Kidney epithelial cell (primary cell): Measurements from ENCODE around the gene SYNE1. TPM values are rescaled to one million over a fixed set of nuclear protein-coding genes. Genes with fewer than 3 reads are reported as not detected.

Experiments
- DNase-seq: peaks from one replicate; pipeline ENCODE4 v3.0.0-alpha.2; 2010; ENCODE audit warnings: low read depth
- H3K27me3 ChIP-seq: 2 replicates; pipeline ENCODE4 v1.6.0; 2011; ENCODE audit warnings: low read length; ENCODE audit not compliant: control insufficient read depth, insufficient read depth
- H3K36me3 ChIP-seq: 2 replicates; pipeline ENCODE4 v1.5.1; 2011; ENCODE audit warnings: low read length; ENCODE audit not compliant: control insufficient read depth, insufficient read depth
- H3K4me3 ChIP-seq: 2 replicates; pipeline ENCODE4 v1.5.1; 2011; ENCODE audit warnings: low read depth, mild to moderate bottlenecking, control low read depth, low read length
- CTCF ChIP-seq: IDR thresholded peaks from 2 replicates; pipeline ENCODE4 v1.5.1; 2011; ENCODE audit warnings: mild to moderate bottlenecking, moderate library complexity, low read length, control low read depth, inconsistent platforms; ENCODE audit not compliant: insufficient read depth, poor library complexity, severe bottlenecking
- total RNA-seq: library from RNA; depleted of rRNA; stranded (reverse); fragments of >200 nt; gene quantifications from 2 replicates; pipeline ENCODE4 v1.2.3, GENCODE V29; 2015

The SYNE1 gene
- total RNA-seq, 1 donor from 2014 or later, result 43.1 TPM

GRCh38 chr6:152398993-152399392 is 238.2 kb downstream of the SYNE1 start:
- no peaks in the 10 kb centered on the region for H3K27me3 ChIP-seq
- no peak overlapping the region for H3K4me3 ChIP-seq
- DNase-seq, result no peak
- TF ChIP-seq CTCF, result no peak
- no peaks in the 10 kb centered on the region for H3K36me3 ChIP-seq

- no peak overlapping the region for H3K4me3 ChIP-seq
- DNase-seq, result no peak
- H3K36me3 ChIP-seq, result no peaks in the 10 kb centered on the region
- TF ChIP-seq CTCF, result no peak
- no peaks in the 10 kb centered on the region for H3K27me3 ChIP-seq
Measured at GRCh38 chr6:152398316-152398715, 238.8 kb downstream of the SYNE1 start.

GRCh38 chr6:152394303-152394702 is 242.9 kb downstream of the SYNE1 start:
- DNase-seq, result no peak
- H3K36me3 ChIP-seq, result no peaks in the 10 kb centered on the region
- TF ChIP-seq CTCF, result no peak
- H3K27me3 ChIP-seq, result no peaks in the 10 kb centered on the region
- H3K4me3 ChIP-seq, result no peak overlapping the region

- no peaks in the 10 kb centered on the region for H3K27me3 ChIP-seq
- no peak for DNase-seq
- TF ChIP-seq CTCF, result no peak
- H3K36me3 ChIP-seq, result no peaks in the 10 kb centered on the region
- H3K4me3 ChIP-seq, result no peak overlapping the region
Measured at GRCh38 chr6:152391179-152391880, 245.8 kb downstream of the SYNE1 start.

- no peak overlapping the region for H3K4me3 ChIP-seq
- no peak for DNase-seq
- no peak for TF ChIP-seq CTCF
- no peaks in the 10 kb centered on the region for H3K27me3 ChIP-seq
- no peaks in the 10 kb centered on the region for H3K36me3 ChIP-seq
Measured at GRCh38 chr6:152387091-152387490, 250.1 kb downstream of the SYNE1 start.

DNA sequence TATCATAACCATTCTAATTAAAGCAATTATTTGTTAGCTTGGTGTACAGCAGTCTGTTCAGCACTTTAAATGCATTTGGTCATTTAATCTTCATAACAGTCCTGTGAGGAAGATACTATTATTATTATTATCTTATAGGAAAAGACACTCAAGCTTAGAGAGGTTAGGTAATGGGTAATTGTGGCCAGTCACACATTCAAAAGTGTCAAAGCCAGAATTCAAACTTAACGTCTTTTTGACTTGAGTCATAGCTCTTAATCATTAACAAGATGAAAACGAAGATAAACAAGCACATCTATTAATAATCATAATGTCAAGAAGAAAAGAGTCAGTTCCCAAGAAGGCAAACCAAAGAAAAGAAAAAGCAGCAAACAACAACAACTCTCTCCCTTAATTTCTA is 251.0 kb downstream of the SYNE1 start:
- no peak for DNase-seq
- no peak for TF ChIP-seq CTCF

More for the DNA sequence above, 251.0 kb downstream of the SYNE1 start:
- Histone ChIP-seq H3K4me3 (no peak overlapping the region), H3K36me3 (no peaks in the 10 kb centered on the region), H3K27me3 (no peaks in the 10 kb centered on the region)
